Hindlimb muscle (tissue), 1 donor: ENCODE results near the gene TBC1D4. TPM values are rescaled to one million over a fixed set of nuclear protein-coding genes. Genes with fewer than 3 reads are reported as not detected.
"Not testable (repeated sequence)": the region's sequence is repeated elsewhere in the genome, so short reads cannot be mapped to it uniquely, and the experiment has no call there.

Experiments
- DNase-seq: peaks from one replicate; pipeline ENCODE4 v3.0.0-alpha.2; 2013
- polyA plus RNA-seq: library from polyadenylated mRNA; unstranded; fragments of 120-200 nt; gene quantifications from one replicate; pipeline ENCODE4 v1.2.1, GENCODE V29; 2013; ENCODE audit not compliant: insufficient read length

TBC1D4 gene
- polyA plus RNA-seq, 1 donor: 39.8 TPM

DNA sequence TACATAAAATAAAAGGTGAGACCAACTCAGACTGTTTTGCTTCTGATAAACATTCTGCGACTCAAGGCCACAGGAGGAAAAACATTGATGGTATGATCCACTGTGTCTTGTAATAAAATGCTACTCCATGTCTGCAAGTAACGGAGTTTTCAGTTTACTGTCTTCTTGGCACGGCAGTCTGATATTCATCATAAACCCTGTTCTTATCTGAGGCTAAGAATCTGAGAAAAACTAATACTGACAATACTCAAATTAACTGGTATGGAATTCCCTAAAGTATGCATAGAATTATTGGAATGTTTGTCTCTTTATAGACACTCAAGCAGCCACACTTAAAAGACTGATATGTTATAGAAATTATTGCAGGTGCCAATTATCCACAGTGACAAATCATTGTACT lies 125.5 kb downstream of the TBC1D4 start:
- no peak for DNase-seq

DNA sequence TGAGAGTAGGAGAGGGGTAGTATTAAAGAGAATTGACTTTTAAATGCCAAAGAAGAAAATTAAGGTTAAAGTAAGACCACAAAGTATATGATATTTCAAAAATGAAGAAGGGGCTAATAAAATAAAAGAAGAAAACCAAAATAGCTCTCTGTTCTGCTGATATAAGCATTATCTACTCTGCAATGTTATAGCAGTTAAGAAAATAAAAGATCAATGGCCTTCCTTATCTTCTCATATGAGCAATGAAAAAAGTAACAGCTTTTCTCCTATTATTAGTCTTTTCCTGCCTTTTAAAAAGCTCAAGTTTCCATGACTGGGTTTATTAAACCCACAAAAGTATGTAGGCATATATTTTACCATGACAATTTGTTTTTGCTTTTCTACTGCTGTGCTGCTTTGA lies 126.4 kb downstream of the TBC1D4 start:
- no peak for DNase-seq

DNA sequence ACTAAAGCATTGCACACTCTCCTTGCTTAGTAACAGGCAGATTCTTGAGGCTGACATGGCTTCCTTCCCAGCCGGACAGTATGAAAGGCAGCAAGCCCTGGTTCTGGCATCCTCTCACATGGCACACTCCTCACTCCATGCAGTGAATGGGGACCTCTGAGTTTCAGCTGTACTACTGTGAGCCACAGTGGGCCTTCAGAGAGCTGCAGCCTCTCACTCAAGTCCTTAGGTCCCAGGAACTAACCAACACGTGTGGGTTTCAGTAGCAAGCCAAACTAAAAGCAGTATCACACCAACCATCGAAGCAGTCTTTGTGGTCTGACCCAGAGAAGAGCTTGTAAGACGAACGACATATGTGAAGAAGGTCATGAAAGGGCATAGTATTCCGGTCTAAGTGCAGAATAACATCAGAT lies 128.2 kb downstream of the TBC1D4 start:
- DNase-seq: no peak

DNA sequence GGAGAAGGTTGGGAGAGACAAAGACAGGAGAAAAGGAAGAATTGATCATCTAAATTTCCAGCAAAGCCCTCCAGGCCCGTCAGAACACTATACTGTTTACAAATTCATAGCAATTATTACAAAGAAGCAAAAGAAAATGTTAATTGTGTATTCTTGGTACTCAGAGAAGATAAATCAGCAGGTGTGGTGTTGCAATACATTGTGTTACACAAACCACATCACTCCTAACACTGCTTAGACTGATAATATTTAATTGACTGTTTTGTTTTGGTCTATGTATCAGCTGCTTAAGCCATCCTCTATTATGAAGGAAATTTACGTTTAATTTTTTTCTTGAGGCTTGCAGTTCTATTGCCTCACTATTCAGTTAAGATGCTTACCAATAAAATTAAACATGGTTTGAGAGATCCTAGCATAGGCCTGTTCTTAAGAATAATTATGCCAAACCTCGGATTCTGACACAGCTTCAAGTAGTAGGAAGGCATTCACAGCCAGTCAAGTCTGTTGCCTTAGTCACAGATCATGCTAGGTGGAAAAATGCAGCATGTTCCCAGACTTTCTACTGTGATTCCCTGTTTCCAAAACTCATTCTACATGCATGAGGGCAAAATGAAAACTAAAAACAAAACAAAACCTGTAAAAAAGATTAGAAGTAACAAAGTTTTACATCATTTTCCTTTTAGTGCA lies 129.2 kb downstream of the TBC1D4 start:
- DNase-seq: no peak

GRCh38 chr13:75351538-75351937 lies 130.4 kb downstream of the TBC1D4 start:
- DNase-seq: not testable (repeated sequence)

- DNase-seq: no peak
Observed at GRCh38 chr13:75347925-75348324, 134.0 kb downstream of the TBC1D4 start.

GRCh38 chr13:75347457-75347856 lies 134.5 kb downstream of the TBC1D4 start:
- DNase-seq: no peak

DNA sequence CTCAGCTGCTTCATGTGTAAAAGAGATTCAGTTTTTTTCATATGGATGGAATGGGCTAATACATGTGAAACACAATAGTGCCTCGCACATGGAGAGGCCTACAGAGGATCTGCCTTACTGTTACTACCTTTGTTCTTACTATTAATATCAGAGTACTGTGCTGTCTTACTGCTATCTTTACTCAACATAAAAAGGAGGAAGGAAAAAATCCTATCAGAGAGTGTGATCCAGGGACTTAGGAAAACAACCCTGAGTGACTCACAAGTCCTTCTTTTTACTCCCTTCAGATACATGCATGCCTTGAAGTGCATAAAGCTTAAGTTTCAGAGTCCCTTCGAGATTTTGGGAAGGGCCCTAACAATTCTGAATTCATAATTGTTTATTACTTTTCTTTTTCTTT lies 136.8 kb downstream of the TBC1D4 start:
- DNase-seq: no peak

GRCh38 chr13:75341028-75341427 lies 140.9 kb downstream of the TBC1D4 start:
- no peak for DNase-seq

DNA sequence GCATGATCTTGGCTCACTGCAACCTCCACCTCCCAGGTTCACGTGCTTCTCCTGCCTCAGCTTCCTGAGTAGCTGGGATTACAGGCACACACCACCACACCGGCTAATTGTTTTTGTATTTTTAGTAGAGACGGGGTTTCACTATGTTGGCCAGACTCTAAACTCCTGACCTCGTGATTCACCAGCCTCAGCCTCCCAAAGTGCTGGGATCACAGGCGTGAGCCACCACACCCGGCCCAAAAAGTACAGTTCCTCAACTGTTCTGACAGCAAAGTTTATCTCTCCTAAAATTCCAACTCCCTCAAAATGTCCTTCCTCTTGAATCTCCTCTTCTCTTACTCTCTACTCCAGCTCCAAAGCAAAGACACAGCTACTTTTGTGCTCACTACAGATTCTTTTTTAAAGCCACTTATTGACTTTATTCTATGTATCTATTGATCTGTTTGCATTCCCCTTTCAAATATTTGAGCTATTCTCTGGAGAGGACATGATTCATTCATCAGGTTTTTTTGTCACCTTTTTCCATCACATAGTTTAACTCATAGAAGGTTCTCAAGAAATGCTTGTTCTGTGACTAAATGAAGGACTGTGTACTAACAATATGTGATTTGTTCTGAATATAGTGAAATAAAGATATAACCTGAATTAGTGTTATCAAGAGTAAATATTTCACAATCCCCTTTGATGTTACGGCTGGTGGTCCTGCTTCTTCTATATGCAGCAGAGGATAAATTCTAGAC lies 142.2 kb downstream of the TBC1D4 start:
- no peak for DNase-seq

- no peak for DNase-seq
Observed at GRCh38 chr13:75334634-75335447, 147.1 kb downstream of the TBC1D4 start.

DNA sequence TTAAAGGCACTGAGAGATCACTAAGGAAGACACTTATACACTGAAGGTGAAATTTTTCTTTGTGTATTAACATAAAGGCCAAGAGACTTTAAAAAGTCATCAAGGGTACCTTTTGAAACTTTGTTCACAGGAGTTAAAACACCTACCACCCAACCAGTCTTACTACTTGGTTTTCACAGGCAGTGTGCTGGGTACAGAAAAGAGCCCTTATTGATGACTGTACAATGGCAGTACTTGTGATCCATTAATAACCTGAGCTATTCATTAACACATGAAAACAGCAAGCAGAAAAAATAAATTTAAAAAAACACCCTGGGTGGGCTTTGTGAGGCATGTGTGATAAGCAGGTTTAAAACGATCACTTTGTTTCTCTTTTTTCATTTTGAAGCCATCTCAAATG lies 148.9 kb downstream of the TBC1D4 start:
- no peak for DNase-seq

GRCh38 chr13:75331792-75332349 lies 150.1 kb downstream of the TBC1D4 start:
- DNase-seq: no peak

DNA sequence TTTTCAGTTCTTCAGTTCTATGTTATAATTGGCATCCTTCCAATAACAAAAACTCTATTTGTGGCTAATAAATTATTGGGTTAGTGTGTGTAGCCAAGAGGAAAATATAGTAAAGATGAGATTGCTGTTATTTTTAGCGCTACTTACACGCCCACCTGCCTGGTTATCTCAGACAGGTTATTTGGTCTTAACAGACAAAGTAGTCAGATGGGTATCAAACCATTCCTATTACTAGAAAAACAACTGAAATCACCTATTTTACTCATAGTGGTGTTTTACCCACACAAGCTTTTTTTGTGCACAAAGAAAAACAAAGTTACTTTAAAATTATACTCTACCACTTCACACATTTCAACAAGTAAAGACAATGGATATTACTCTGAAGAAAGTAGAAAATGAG lies 151.2 kb downstream of the TBC1D4 start:
- no peak for DNase-seq

DNA sequence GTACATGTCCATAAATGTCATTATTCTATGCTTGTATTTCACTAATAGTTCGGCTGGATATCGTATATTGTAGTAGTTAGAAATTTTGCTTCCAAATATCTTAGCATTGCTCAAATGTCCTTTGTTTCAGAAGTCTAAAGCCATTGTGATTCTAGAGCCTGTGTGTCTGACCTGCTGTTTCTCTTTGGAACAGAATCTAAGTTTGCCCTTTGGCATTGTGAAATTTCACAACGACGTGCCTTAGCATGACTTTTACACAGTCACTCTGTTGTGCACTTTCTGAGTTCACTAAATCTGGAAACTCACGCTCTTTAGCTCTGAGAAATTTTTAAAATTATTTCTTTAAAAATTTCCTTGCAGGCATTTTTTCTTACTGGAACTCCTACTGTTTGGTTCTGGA lies 152.2 kb downstream of the TBC1D4 start:
- no peak for DNase-seq

DNA sequence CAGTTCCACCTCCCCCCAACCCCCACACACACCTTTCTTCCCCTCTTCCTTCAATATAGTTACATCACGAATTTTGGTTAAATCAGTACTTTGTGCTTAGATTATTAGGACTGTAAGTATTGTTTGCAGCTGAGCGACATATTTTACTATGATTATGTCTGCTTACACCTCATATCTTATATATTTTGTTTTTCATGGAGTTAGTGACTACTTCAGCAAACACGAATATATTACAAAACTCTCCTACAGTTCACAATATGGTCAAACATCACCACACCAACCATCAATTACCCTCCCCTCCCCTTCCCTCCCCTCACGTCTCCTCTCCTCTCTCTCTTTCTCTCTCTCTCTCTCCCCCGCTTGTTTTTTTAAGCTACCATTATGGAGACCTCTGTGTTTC lies 152.9 kb downstream of the TBC1D4 start:
- DNase-seq: no peak

- no peak for DNase-seq
Observed at GRCh38 chr13:75327135-75327510, 154.8 kb downstream of the TBC1D4 start.

DNA sequence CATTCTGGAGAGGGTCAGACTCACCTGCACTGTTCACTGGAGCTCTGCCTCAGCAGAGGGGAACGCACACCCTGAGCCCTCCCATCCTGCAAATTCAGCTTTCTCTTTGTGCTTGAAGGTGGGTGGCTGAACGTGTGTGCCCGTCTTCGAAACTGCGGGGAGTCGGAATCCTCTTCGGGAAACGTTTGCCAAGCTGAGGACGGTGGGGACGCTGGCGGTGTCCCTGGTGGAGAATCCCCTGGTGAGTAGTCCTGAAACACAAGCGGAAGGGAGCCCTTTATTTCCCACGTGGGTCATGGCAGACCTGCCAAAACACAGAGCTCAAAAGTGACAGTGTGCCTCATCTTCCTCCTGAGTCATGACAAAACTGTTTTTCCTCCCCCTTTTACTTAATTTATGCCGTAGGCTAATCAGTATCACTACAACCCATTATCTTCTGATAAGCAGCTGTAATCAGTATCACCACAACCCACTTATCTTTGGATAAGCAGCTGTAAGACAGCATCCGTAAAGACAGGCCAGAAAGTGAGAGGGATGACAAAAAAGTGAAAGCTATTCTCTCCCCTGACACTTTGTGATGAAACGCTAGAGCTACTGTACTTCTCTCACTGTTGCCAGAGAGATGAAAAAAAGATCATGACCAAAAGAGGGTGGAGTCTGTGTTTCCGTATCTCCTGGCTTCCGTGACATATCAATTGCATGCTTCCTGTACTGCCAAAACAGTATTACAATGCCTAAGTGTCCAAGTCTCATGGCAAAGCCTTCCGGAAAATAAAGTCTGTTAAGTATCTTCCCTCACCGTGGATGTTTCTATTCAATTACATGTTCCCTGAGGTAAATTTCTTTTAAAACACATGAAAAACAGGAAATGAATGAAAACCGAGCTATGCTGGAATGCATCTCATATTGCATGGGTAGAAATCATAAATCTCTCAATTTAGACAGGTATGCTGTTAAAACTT lies 155.5 kb downstream of the TBC1D4 start:
- no peak for DNase-seq

GRCh38 chr13:75325711-75326110 lies 156.3 kb downstream of the TBC1D4 start:
- DNase-seq: no peak

- DNase-seq: no peak
Observed at GRCh38 chr13:75324413-75324940, 157.5 kb downstream of the TBC1D4 start.

DNA sequence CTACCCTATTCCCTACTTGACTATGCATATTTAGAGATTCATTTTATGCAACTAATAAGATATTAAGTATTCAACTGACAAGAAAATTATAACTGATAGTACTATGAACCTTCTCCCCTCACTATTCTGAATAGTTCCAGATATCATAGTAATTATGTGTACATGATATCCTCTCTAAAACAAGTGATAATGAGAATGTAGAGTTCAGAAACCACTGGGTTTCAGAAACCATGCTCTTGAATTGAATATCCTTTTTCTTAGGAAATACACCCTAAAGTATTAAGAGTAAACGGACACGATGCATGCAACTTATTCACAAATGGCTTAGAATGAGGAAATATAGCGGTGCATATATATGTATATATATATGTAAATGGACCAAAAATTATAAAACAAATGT lies 160.9 kb downstream of the TBC1D4 start:
- no peak for DNase-seq

GRCh38 chr13:75319254-75319653 lies 162.7 kb downstream of the TBC1D4 start:
- DNase-seq: no peak
